Raji (cell line): ENCODE measurements around the gene RASAL1.

Experiments used
- POLR2A ChIP-seq: IDR thresholded peaks from 2 replicates; pipeline ENCODE4 v1.6.1; 2011; ENCODE audit warnings: low read depth, low read length, control low read depth; ENCODE audit not compliant: insufficient read depth

RASAL1 gene, protein sequence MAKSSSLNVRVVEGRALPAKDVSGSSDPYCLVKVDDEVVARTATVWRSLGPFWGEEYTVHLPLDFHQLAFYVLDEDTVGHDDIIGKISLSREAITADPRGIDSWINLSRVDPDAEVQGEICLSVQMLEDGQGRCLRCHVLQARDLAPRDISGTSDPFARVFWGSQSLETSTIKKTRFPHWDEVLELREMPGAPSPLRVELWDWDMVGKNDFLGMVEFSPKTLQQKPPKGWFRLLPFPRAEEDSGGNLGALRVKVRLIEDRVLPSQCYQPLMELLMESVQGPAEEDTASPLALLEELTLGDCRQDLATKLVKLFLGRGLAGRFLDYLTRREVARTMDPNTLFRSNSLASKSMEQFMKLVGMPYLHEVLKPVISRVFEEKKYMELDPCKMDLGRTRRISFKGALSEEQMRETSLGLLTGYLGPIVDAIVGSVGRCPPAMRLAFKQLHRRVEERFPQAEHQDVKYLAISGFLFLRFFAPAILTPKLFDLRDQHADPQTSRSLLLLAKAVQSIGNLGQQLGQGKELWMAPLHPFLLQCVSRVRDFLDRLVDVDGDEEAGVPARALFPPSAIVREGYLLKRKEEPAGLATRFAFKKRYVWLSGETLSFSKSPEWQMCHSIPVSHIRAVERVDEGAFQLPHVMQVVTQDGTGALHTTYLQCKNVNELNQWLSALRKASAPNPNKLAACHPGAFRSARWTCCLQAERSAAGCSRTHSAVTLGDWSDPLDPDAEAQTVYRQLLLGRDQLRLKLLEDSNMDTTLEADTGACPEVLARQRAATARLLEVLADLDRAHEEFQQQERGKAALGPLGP

DNA sequence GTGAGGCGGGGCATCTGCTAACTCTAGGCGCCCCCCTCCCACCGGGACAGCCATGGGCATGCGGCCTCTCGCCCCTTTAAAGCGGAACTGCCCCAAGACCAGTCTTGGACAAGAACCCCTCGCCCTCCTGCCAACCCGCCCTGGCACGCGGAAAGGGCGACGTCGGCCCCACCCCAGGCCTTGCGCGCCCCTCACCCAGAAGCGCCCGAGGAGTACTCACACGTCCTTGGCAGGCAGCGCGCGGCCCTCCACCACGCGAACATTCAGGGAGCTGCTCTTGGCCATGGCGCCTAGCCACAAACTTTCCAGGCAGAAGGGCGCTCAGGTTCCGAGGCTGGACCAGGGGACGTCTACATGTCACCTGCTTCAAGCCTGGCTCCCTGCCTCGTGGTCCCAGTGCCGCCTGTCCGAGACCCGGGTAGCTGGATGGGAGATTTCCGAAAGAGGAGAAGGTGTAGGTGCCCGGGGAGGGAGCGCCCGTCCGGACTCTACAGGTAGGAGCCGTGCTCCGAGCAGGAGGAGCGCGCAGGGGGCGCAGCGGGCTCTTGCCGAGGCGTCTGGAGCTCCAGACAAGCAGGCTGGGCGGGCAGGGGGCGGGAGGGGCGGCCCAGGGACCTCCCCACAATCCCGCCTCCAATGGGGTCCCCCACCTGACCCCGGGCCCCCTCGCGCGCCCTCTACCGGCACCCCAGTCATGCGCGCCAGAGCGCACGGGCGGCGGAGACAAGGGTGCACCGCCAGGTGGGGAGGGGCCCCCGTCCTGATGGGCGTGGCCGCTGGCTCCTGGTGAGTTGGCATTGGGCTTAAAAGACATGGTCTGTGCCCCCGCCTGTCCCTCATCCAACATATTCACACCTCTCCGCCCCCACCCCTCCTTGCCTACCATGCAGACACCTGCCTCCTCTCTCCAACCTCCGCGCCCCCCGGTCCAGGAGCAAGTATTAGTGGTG, at the start of gene RASAL1:
TSS of gene RASAL1 (minus strand) at position 584 of the 950 bp plus-strand sequence. CDS start at position 285, 299 bp downstream.
- peak; percentile 45 for TF ChIP-seq POLR2A

DNA sequence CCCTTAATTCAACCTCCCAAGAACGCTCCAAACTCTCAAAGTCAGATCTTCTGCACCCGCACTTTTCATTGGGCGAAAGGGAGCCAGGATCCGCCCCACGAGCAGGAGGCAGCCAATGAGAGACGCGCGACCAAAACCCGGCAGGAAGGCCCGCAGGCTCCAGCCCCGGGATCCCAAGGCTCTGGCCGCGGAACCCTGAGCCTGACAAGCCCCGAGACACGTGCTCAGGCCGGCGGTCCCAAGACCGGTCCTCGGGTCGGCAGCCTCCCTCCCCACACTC, 49.3 kb upstream of the RASAL1 start:
- TF ChIP-seq POLR2A: peak; percentile 62

DNA sequence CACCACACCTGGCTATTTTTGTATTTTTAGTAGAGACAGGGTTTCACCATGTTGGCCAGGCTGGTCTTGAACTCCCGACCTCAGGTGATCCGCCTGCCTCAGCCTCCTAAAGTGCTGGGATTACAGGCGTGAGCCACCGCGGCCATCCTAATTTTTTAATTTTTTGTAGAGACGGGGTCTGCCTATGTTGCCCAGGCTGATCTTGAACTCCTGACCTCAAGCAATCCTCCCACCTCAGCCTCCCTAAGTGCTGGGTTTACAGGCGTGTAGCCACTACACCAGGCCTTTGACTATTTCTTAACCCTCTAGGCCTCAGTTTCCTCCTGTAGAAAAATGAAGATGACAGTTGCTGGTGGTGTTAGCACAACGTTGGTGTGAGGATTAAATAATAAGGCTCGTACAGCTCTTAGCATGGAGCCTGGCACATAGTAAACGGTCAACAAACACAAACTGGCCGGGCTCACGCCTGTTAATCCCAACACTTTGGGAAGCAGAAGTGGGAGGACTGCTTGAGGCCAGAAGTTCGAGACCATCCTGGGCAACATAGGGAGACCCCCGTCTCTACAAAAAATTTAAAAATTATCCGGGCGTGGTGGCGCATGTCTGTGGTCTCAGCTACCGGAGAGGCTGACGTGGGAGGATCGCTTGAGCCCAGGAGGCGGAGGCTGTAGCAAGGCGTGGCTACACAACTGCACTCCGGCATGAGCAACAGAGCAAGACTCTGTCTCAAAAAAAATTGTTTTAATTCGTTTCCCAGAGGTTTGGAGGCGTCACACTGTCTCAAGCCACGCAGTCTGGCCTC, 48.7 kb upstream of the RASAL1 start:
- no peak for TF ChIP-seq POLR2A

DNA sequence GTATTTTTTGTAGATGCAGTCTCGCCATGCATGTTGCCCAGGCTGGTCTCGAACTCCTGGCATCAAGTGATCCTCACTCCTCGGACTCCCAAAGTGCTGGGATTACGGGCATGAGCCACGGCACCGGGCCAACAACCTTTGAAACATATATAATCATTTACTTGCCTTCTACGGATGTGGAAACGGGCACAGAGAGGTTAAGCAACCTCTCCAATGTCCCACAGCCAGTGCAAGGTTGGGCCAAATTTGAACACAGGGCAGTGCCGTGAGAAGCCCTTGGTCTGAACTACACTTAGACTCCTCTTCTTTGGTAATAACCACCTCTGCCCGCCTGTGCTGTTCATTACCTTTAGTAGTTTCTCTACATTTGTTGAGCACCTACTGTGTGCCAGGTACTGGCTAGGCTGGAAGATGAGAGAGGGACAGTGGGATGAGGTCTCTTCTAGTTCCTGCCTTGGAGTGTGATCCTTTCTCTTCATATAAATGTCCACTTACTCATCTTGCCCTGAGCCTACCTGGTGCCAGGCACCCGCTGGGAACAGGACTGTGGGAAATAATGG, 47.5 kb upstream of the RASAL1 start:
- no peak for TF ChIP-seq POLR2A

- TF ChIP-seq POLR2A: no peak
These were observed 46.4 kb upstream of the RASAL1 start for GRCh38 chr12:113181975-113182374.

DNA sequence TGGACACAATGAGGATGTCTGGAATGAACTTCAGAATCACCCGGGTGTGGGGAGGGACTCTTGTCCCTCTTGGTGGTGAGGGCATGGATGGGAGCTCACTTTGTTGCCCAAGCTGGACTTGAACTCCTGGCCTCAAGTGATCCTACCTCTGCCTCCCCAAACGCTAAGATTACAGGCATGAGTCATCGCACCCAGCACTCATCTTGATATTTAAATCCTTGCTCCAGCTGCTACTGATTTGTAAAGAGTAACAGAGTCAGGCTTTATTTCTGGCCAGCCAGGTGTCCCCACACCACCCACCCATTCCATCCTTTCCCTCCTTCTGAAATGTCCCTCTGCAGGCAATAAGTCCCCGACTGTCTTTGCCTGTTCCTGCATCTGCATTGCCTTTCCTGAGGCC, 44.8 kb upstream of the RASAL1 start:
- no peak for TF ChIP-seq POLR2A

- no peak for TF ChIP-seq POLR2A
These were observed 43.5 kb upstream of the RASAL1 start for GRCh38 chr12:113179023-113179422.

- no peak for TF ChIP-seq POLR2A
These were observed 39.2 kb upstream of the RASAL1 start for GRCh38 chr12:113174461-113175384.

GRCh38 chr12:113173081-113173698, 37.6 kb upstream of the RASAL1 start:
- no peak for TF ChIP-seq POLR2A

GRCh38 chr12:113172185-113172584, 36.6 kb upstream of the RASAL1 start:
- no peak for TF ChIP-seq POLR2A

DNA sequence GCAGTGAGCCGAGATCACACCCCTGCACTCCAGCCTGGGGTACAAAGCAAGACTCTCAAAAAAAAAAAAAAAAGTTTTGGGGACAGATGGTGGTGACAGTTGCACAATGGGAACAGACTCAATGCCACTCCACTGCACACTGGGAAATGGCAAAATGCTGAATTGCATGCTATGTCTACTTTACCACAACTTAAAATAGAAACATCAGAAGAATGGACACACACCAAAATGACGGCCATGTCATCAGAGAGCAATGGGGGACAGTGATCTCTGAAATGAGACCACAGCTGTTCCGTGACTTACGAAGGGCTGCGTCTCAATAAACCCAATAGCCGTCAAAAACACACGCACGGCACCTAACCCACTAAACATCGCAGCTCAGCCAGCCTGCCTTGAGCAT, 36.0 kb upstream of the RASAL1 start:
- no peak for TF ChIP-seq POLR2A

GRCh38 chr12:113170926-113171325, 35.4 kb upstream of the RASAL1 start:
- TF ChIP-seq POLR2A: no peak

GRCh38 chr12:113170457-113170856, 34.9 kb upstream of the RASAL1 start:
- no peak for TF ChIP-seq POLR2A
